Measurements from ENCODE around the gene ITPKB. TPM values are rescaled to one million over a fixed set of nuclear protein-coding genes. Genes with fewer than 3 reads are reported as not detected.
"Not testable (repeated sequence)": the region's sequence is repeated elsewhere in the genome, so short reads cannot be mapped to it uniquely, and the experiment has no call there.

ITPKB gene
- total and polyA plus RNA-seq, 9 donors = 10.2 to 32.4 (median 23.5) TPM

DNA sequence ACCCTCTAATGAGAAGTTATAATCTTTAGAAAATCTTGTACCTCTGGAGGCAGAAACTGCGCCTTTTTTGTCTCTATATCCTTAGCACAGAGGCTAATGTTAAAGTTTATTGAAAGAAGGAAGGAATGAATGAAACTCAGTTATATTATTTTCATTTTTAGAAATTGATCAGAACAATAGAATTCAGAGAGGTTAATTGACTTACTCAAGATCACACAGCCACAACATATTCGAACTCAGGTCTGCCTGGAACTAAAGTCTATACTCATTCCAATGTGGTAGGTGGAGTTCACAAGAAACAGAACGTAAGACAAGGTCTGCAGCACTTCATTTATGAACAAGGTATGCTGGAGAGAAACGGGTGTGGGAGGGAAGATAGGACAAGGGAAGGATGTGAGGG, 23.0 kb upstream of the ITPKB start:
- Histone ChIP-seq H3K36me3 (ENCODE audit: control insufficient read depth, insufficient read depth, low read length) (no peaks in the 10 kb centered on the region), H3K27me3 (ENCODE audit: control insufficient read depth, insufficient read depth, low read length) (no peaks in the 10 kb centered on the region), H3K9me3 (replicated peaks; ENCODE audit: control insufficient read depth, low read depth, low read length) (no peaks in the 10 kb centered on the region), H3K4me3 (ENCODE audit: low read length) (no peak overlapping the region), H3K4me1 (ENCODE audit: control insufficient read depth, insufficient read depth, low read length) (no peaks in the 10 kb centered on the region), H3K27ac (ENCODE audit: low read length) (no peak overlapping the region)
- WGBS (ENCODE audit: insufficient coverage) = 52% methylated on average over 2 of the region's 4 CpGs
- no peak for DNase-seq

GRCh38 chr1:226761322-226761721, 22.2 kb upstream of the ITPKB start:
- Histone ChIP-seq H3K27me3 (ENCODE audit: control insufficient read depth, insufficient read depth, low read length) (no peaks in the 10 kb centered on the region), H3K4me3 (ENCODE audit: low read length) (no peak overlapping the region), H3K36me3 (ENCODE audit: control insufficient read depth, insufficient read depth, low read length) (no peaks in the 10 kb centered on the region), H3K9me3 (replicated peaks; ENCODE audit: control insufficient read depth, low read depth, low read length) (no peaks in the 10 kb centered on the region), H3K27ac (ENCODE audit: low read length) (no peak overlapping the region), H3K4me1 (ENCODE audit: control insufficient read depth, insufficient read depth, low read length) (no peaks in the 10 kb centered on the region)
- DNase-seq = no peak
- WGBS (ENCODE audit: insufficient coverage) = no CpG with 5 or more reads among the region's 1 CpG

- 82% methylated on average over 3 of the region's 9 CpGs for WGBS (ENCODE audit: insufficient coverage)
- H3K4me3 ChIP-seq (ENCODE audit: low read length) = no peak overlapping the region
Observed at GRCh38 chr1:226754793-226755533, 15.9 kb upstream of the ITPKB start.

DNA sequence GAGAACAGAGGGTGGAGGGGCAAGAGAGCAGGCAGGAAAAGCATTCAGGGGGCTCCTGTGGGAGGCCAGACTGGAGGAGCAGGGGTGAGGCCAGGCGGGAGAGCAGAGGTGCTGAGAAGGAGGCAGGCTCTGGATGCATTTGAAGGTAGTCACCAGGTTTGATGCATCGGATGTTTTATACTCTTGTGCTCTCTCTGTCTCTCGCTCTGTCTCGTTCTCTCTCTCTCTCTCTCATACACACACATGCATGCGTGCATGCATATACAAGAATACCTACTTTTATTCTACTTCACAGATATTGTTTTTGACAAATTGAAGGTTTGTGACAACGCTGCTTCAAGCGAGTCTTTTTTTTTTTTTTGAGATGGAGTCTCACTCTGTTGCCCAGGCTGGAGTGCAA, 15.0 kb upstream of the ITPKB start:
- WGBS (ENCODE audit: insufficient coverage) = no CpG with 5 or more reads among the region's 7 CpGs
- Histone ChIP-seq H3K9me3 (replicated peaks; ENCODE audit: control insufficient read depth, low read depth, low read length) (no peaks in the 10 kb centered on the region), H3K4me3 (ENCODE audit: low read length) (no peak overlapping the region), H3K27me3 (ENCODE audit: control insufficient read depth, insufficient read depth, low read length) (no peaks in the 10 kb centered on the region), H3K4me1 (ENCODE audit: control insufficient read depth, insufficient read depth, low read length) (no peaks in the 10 kb centered on the region), H3K27ac (ENCODE audit: low read length) (no peak overlapping the region), H3K36me3 (ENCODE audit: control insufficient read depth, insufficient read depth, low read length) (no peaks in the 10 kb centered on the region)
- DNase-seq = no peak

More at GRCh38 chr1:226754793-226755533, 15.9 kb upstream of the ITPKB start:
- Histone ChIP-seq H3K9me3 (replicated peaks; ENCODE audit: control insufficient read depth, low read depth, low read length) (no peaks in the 10 kb centered on the region), H3K36me3 (ENCODE audit: control insufficient read depth, insufficient read depth, low read length) (no peaks in the 10 kb centered on the region), H3K4me1 (ENCODE audit: control insufficient read depth, insufficient read depth, low read length) (no peaks in the 10 kb centered on the region), H3K27me3 (ENCODE audit: control insufficient read depth, insufficient read depth, low read length) (no peaks in the 10 kb centered on the region), H3K27ac (ENCODE audit: low read length) (no peak overlapping the region)
- no peak for DNase-seq

DNA sequence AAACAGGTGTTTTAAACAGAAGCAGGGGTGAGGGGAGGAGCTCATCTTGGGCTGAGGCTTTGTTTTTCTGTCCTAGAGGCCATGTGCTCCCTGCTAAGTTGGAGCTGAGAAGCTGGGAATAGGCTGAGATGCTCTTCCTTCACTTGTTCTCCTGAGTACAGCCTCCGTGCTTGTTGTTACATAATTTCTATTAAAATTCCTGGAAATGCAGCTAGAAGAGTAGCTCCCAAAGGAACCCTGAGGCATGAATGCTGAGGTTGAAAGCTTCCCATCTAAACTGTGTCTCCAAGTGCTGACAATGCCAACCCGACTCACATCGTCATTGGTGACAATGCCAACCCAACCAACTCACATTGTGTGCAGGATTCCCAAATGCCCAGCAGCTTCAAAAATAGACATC, 12.6 kb upstream of the ITPKB start:
- H3K27me3 ChIP-seq (ENCODE audit: control insufficient read depth, insufficient read depth, low read length) = no peaks in the 10 kb centered on the region
- no peaks in the 10 kb centered on the region for H3K36me3 ChIP-seq (ENCODE audit: control insufficient read depth, insufficient read depth, low read length)
- no peaks in the 10 kb centered on the region for H3K4me1 ChIP-seq (ENCODE audit: control insufficient read depth, insufficient read depth, low read length)
- no peak for DNase-seq
- no peak overlapping the region for H3K4me3 ChIP-seq (ENCODE audit: low read length)
- WGBS (ENCODE audit: insufficient coverage) = no CpG with 5 or more reads among the region's 3 CpGs
- H3K27ac ChIP-seq (ENCODE audit: low read length) = no peak overlapping the region
- H3K9me3 ChIP-seq (replicated peaks; ENCODE audit: control insufficient read depth, low read depth, low read length) = no peaks in the 10 kb centered on the region

DNA sequence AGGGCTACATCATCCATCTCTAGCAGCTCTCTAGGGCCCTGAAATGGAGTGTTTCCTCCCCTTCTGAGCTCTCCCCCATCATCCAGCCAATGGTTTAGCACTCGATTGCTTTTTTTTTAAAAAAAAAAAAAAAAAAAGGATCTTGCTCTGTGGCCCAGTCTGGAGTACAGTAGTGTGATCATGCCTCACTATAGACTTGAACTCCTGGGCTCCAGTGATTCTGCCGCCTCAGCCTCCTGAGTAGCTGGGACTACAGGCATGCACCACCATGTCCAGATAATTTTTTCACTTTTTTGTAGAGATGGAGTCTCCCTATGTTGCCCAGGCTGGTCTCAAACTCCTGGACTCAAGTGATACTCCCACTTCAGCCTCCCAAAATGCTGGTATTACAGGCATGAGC, 12.1 kb upstream of the ITPKB start:
- no peaks in the 10 kb centered on the region for H3K36me3 ChIP-seq (ENCODE audit: control insufficient read depth, insufficient read depth, low read length)
- no CpG with 5 or more reads among the region's 2 CpGs for WGBS (ENCODE audit: insufficient coverage)
- no peaks in the 10 kb centered on the region for H3K9me3 ChIP-seq (replicated peaks; ENCODE audit: control insufficient read depth, low read depth, low read length)
- no peaks in the 10 kb centered on the region for H3K27me3 ChIP-seq (ENCODE audit: control insufficient read depth, insufficient read depth, low read length)
- no peak overlapping the region for H3K27ac ChIP-seq (ENCODE audit: low read length)
- H3K4me1 ChIP-seq (ENCODE audit: control insufficient read depth, insufficient read depth, low read length) = no peaks in the 10 kb centered on the region
- DNase-seq = no peak
- no peak overlapping the region for H3K4me3 ChIP-seq (ENCODE audit: low read length)

DNA sequence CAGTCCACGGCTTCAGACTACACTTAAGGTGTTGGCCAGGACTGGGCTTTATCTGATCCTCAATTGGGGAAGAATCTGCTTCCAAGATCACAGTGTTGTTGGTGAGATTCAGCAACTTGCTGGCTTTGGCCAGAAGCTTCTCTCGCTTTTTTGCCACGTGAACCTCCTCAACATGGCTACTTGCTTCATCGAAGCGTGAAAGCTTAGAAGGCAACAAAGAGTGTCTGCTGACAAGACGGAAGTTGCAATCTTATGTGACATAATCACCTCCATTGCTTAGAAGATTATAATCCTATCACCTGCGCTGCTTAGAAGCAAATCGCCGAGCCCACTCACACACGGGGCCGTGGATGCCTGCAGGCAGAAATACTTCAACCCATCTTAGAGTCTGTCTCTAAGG, 10.4 kb upstream of the ITPKB start:
- 83% methylated on average over 6 of the region's 11 CpGs for WGBS (ENCODE audit: insufficient coverage)
- no peaks in the 10 kb centered on the region for H3K4me1 ChIP-seq (ENCODE audit: control insufficient read depth, insufficient read depth, low read length)
- H3K9me3 ChIP-seq (replicated peaks; ENCODE audit: control insufficient read depth, low read depth, low read length) = no peaks in the 10 kb centered on the region
- H3K36me3 ChIP-seq (ENCODE audit: control insufficient read depth, insufficient read depth, low read length) = no peaks in the 10 kb centered on the region
- H3K27ac ChIP-seq (ENCODE audit: low read length) = no peak overlapping the region
- no peak overlapping the region for H3K4me3 ChIP-seq (ENCODE audit: low read length)
- no peaks in the 10 kb centered on the region for H3K27me3 ChIP-seq (ENCODE audit: control insufficient read depth, insufficient read depth, low read length)
- DNase-seq = no peak

DNA sequence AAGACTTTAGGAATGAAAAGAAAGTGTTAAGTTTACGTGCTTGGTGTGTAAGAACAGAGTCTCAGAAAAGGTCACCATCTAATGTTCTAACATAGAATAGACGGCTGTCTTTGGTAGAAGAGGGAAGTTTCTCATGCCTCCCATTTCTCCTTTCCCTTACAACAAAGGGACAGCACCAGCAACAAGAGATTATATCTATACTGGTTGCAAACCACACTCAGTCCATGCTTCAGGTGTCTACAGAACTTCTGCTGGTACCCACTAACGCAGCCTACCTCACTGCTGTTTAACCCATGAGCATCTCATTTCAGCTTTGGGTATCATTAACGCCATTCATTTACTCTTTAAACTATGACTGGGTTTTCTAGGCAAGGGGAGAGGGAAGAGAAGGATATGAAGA, 9.2 kb upstream of the ITPKB start:
- WGBS (ENCODE audit: insufficient coverage) = no CpG with 5 or more reads among the region's 4 CpGs
- Histone ChIP-seq H3K27ac (ENCODE audit: low read length) (no peak overlapping the region), H3K4me1 (ENCODE audit: control insufficient read depth, insufficient read depth, low read length) (no peaks in the 10 kb centered on the region), H3K9me3 (replicated peaks; ENCODE audit: control insufficient read depth, low read depth, low read length) (no peaks in the 10 kb centered on the region), H3K36me3 (ENCODE audit: control insufficient read depth, insufficient read depth, low read length) (no peaks in the 10 kb centered on the region), H3K27me3 (ENCODE audit: control insufficient read depth, insufficient read depth, low read length) (no peaks in the 10 kb centered on the region), H3K4me3 (ENCODE audit: low read length) (no peak overlapping the region)
- DNase-seq = no peak

GRCh38 chr1:226747519-226748263, 8.6 kb upstream of the ITPKB start:
- not testable (repeated sequence) for H3K4me3 ChIP-seq (ENCODE audit: low read length); H3K27ac ChIP-seq (ENCODE audit: low read length); DNase-seq; H3K4me1 ChIP-seq (ENCODE audit: control insufficient read depth, insufficient read depth, low read length); H3K27me3 ChIP-seq (ENCODE audit: control insufficient read depth, insufficient read depth, low read length); H3K9me3 ChIP-seq (replicated peaks; ENCODE audit: control insufficient read depth, low read depth, low read length); H3K36me3 ChIP-seq (ENCODE audit: control insufficient read depth, insufficient read depth, low read length)
- WGBS (ENCODE audit: insufficient coverage) = 81% methylated on average over 6 of the region's 17 CpGs

DNA sequence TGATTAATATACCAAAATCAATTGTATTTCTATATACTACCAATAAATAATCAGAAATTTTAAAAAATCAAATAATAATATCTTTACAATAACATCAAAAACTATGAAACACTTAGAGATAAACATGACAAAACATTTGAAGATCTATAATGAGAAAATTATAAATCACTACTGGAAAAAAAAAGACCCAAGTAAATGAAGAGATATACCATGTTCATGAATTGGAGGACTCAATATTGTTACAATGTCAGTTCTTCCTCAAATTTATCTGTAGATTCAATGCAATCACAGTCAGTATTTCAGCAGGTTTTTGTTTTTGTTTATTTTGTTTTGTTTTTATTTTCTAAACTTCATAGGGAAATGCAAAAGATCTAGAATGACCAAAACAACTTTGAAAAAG, 4.2 kb upstream of the ITPKB start:
- no peak for DNase-seq
- no peaks in the 10 kb centered on the region for H3K36me3 ChIP-seq (ENCODE audit: control insufficient read depth, insufficient read depth, low read length)
- peaks cover 7% of the 10 kb centered on the region for H3K4me1 ChIP-seq (ENCODE audit: control insufficient read depth, insufficient read depth, low read length)
- H3K4me3 ChIP-seq (ENCODE audit: low read length) = no peak overlapping the region
- H3K9me3 ChIP-seq (replicated peaks; ENCODE audit: control insufficient read depth, low read depth, low read length) = peaks cover 6% of the 10 kb centered on the region
- no peak overlapping the region for H3K27ac ChIP-seq (ENCODE audit: low read length)
- H3K27me3 ChIP-seq (ENCODE audit: control insufficient read depth, insufficient read depth, low read length) = no peaks in the 10 kb centered on the region
